ACHN (cell line): Measurements from ENCODE around the gene CFL2.
"Not testable (repeated sequence)": the region's sequence is repeated elsewhere in the genome, so short reads cannot be mapped to it uniquely, and the experiment has no call there.

Experiments
- DNase-seq: peaks from one replicate; pipeline ENCODE4 v3.0.0-alpha.2; 2015
- in situ Hi-C: cut with HindIII; loops from 2 replicates; pipeline ENCODE4 v1.10.0; 2017; ENCODE audit warnings: low sequenced_read_pairs, low pct_ligation_motif_present, low pct_unique_long_range_greater_than_20kb

The CFL2 gene

DNA sequence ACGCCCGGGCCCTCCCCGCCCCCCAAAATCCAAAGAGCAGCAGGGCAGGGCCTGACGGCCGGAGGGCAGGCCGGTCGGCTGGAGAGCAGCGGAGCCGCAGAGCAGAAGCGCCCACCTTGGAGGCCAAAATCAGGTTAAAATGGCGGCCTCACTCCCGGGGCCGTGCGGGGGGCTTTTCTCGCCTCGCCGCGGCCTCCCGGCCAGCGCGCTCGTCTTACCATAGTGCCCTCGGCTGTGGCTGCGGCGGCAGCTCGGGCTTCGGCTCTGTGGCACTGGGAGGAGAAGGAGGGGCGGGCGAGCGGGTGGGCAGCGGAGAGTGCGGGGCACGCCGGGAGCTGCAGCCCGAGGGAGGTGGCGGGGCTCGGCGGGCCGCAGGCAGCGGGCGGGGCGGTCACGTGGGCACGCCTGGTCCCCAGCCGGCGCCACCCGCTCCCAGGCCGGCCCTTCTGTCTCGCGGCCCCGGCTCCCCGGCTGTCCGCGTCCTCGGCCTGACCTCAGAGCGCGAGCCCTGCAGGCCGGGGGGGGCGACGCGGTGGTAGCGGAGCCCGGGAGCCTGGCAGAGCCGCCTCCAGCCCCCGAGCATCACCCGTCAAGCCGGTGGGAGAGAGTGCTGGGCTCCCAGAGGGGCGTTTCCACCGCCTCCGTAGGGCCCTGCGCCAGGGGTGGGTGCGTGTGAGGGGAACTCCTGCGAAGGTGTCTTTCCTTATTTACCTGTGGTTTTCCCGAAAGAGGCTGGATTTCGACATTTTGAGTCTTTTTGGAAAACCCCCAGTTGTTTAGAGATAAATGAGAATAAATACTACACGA is at the start of gene CFL2:
Gene CFL2, minus strand, starts transcription at position 274 of the 807 bp plus-strand sequence. Its CDS starts 53 bp downstream, at position 221.
- DNase-seq, result peak; percentile 72
- in situ Hi-C loops, result no loop called here

DNA sequence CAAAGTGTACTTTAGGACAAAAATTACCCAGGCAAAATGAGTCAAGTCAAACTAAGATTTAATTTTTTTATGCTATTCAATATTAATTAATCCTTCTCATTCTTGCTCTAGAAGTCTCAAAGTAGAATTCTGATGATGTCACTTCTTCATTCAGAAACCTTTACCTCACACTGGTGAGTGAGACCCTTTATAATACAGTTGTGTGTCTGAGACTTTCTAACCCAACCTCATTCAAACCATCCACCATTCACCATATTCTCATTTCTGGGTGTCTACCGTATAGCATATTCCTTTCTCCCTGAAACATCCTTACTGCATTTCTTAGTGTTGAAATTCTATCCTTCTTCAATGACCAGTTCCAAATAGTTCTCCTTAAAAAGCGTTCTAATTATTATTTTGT is 40.8 kb upstream of the CFL2 start:
- in situ Hi-C loops, result no loop called here
- no peak for DNase-seq

DNA sequence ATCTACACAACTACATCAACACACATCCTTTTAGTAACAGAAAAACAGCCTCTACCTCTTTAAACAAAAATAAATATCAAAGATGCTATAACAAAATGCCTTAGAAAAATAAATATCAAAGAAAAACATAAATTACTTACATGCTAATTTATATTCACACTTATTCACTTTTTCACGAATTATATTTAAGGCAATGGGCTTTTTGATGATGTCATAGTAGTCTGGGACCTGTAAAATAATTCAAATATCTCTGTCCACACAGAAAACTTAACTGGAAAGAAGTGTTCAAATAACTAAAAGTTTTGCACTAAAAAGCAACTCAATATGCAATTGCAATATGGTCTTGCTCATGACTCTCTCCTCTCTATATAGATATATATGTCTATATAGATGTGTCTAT is 40.3 kb upstream of the CFL2 start:
- in situ Hi-C loops, result no loop called here
- no peak for DNase-seq

DNA sequence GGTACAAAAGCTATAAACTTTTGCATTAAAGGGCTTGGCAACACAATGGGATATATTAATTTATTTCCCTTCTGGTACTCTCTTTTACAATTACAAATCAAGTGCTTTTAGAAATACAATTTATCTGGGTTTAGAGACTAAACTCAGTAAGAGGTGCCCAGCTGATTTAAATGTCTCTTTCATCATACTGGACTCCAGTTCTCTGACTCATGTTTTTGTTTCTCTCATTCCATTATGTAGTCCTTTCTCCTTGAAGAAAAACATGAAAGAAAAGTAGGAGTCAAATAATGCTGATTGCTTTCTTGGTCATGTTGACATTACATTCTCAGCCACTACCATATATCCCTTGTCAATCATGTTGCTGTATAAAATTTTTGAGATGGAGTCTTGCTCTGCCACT is 36.3 kb upstream of the CFL2 start:
- no peak for DNase-seq
- in situ Hi-C loops, result no loop called here

DNA sequence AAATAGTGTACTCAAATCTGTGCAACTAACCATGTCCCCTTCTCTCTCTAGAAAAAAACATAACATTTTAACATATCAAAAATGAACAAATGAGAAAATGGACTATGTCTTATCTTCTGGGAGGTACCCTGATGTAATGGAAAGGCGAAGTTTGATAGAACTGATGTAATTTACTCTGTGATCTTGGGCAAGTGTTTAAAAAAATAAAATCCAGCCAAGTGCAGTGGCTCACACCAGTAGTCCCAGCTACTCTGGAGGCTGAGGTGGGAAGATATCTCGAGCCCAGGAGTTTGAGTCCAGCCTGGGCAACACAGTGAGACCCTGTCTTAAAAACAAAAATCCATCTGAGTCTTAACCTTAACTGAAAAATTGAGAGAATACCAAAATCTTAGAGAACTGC is 35.8 kb upstream of the CFL2 start:
- in situ Hi-C loops, result no loop called here
- no peak for DNase-seq

DNA sequence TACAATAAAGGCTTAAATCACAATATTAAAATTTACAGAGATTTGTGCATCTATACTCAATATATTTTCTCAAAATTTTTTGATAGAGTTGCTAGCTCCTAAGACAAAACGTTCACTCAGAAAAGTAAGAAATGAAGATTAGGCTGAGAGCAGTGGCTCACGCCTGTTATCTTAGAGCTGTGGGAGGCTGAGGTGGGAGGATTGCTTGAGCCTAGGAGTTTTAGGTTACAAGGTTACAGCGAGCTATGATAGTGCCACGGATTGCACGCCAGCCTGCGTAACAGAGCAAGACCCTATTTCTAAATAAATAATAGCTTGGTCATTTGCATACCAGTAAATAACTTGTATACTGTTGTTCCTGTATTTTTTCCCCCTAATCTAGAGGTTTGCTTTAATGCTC is 35.0 kb upstream of the CFL2 start:
- in situ Hi-C loops, result no loop called here
- DNase-seq, result no peak

DNA sequence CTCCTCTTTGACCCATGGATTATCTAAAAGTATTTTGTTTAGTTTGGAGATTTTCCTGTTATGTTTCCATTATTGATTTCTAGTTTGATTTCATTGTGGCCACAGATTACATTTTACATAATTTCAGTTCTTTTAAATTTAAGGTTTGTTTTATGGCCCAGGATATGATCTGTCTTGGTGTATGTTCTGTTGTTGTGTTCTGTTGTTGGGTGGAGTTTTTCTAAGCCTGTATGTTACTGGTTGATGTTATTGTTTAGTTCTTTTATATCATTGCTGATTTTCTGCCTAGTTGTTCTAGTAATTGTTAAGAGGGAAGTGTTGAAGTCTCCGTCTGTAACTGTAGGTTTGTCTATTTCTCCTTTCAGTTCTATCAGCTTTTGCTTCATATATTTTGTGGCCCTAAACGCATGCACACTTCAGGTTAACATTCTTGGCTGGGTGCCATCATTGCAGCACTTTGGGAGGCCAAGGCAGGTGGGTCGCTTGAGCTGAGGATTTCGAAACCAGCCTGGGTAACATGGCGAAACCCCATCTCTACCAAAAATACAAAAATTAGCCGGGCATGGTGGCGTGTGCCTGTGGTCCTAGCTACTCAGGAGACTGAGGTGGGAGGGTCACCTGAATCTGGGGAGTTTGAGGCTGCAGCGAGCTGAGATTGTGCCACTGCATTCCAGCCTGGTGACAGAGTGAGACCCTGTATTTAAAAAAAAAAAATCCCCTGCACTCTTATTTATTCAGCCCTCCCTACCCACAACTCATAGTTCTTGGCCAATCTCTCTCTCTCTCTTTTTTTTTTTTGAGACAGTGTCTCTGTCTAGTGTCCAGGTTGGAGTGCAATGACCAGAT is 28.1 kb upstream of the CFL2 start:
- no peak for DNase-seq
- in situ Hi-C loops, result no loop called here

DNA sequence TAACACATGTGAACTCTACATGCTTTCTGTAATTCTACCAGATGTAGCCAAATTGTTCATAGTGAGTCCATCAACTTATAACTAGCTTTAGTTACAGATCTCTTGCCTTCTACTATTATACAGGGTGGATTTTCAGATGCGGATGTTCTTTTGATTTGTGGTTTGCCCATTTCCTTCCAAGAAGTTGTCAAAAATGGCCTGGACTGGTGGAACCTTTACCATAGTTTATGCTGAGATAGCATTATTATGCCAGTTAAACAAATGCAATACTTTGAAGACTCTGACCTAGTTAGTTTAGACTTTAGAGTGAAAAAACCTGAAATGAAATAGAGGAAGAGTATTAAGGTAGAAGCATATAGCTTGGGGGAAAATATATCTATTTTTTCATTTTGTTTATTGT is 27.4 kb upstream of the CFL2 start:
- no peak for DNase-seq
- in situ Hi-C loops, result no loop called here

DNA sequence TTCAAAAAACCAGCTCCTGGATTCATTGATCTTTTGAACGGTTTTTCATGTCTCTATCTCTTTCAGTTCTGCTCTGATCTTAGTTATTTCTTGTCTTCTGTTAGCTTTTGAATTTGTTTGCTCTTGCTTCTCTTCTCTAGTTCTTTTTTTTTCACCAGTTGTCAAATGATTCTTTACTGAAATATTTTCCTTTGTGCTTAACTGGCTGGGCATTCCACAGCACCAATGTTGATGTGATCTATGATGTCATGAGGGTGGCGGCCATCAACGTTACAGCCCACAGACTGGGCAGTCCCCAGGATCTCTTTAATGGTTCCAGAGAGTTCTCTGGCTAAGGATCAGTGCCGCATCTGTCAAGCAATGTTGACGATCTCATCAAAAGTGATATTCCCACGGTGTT is 25.7 kb upstream of the CFL2 start:
- in situ Hi-C loops, DNase-seq: not testable (repeated sequence)

DNA sequence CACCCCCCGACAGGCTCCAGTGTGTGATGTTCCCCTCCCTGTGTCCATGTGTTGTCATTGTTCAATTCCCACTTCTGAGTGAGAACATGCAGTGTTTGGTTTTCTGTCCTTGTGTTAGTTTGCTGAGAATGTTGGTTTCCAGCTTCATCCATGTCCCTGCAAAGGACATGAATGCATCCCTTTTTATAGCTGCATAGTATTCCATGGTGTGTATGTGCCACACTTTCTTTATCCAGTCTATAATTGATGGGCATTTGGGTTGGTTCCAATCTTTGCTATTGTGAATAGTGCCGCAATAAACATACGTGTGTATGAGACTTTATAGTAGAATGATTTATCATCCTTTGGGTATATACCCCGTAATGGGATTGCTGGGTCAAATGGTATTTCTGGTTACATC is 22.7 kb upstream of the CFL2 start:
- DNase-seq, in situ Hi-C loops: not testable (repeated sequence)

DNA sequence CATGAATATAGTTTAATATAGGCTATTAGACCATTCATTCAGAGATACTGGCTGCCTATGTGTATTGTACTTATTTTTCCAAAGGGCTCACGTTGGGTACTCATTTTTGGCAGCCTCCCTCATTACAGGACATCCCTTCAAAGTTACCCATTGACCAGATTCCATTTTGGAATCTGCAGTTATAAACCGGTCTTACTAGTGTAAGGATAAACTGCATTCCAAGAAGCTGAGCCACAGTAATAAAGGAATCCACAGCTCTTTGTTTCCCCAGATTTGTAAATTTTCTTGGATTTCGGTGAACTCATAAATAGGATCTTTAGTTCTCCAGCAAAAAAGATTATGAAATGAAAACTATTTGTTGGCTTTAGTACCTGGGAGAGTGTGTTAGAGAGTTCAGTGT is 18.9 kb upstream of the CFL2 start:
- peak; percentile 79 for DNase-seq
- in situ Hi-C loops, result no loop called here

DNA sequence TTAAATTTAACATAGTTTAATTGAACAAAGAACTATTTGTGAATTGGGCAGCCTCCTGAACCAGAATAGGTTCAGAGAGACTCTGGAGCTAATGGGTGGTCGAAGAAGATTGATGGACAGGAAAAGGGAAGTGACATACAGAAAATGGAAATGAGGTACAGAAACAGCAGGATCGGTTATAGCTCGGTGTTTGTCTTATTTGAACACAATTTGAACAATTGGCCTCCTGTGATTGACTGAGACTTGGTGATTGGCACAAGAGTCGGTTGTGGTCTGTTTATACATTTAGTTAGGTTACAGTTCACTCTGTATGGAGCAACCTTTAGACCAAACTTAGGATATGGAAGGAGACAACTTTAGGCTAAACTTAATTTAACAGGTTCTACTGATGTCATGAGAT is 18.4 kb upstream of the CFL2 start:
- peak; percentile 24 for DNase-seq
- in situ Hi-C loops, result no loop called here

DNA sequence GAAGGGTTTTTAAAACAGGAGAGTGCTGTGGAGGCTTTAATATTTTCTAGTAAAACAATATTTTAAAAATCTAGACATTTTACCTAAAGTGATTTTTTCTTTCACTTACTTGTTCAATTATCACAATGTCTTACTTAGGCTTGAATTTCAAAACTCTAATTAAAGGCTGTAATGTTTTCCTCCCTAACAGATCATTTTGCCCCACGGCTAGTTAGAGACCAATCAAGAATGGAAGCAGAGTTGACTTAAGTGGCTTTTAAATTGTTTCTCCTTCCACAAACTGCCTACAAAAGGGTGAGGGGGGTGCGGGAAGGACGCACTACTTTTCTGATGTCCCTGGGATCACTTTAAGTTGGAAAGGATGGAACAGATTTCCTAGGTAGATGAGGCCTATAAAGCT is 9.5 kb upstream of the CFL2 start:
- DNase-seq, result no peak
- in situ Hi-C loops, result no loop called here

DNA sequence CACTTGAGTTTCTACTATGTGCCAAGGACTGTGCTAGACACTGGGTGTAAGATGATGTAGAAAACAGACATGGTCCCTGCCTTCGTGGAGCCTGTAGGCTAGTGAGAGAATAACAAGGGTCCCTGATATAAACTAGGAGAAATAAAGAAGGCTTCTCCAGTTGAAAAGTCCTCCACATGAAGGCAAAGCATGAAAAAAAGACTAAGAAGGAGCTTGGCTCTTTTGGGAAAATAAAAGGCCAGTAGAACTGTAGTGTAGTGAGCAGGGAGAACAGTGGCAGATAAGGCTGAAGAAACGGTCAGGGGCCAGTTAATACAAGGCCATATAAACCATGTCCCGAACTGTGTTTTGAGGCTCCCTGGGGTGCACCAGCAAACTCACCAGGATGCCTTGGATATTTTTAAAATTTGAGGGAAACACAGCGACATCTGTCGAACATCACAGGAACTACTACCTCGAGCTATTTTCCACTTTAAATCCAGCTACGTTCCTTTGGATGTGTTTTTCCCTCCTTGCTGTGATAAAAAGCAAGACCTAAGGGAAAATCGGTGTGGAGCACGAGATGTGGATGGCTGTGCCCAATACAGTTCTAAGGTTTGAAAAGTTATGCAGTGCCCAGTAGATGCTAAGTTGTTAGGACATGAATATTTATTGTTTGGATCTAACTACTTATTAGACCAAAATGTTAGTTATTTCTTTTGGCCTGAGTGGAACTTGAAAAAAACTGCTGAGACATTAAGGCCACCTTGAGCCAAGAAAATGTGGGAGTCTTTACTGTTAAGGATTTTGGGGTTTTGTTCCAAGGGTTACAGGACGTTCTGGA is 8.5 kb upstream of the CFL2 start:
- in situ Hi-C loops, result no loop called here

DNA sequence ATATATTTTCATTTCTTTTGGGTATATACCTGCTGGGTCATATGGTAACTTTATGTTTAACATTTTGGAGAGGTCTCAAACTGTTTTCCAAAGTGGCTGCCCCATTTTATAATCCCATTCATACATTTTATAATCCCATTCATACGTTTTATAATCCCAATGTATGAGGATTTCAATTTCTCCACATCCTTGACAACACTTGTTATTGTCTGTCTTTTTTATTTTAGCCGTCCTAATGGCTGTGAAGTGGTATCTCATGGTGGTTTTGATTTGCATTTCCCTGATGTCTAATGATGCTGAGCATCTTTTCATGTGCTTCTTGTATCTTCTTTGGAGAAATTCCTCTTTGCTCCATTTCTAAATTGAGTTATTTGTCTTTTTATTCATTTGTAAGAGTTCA is 6.7 kb upstream of the CFL2 start:
- in situ Hi-C loops, result no loop called here

More for the DNA sequence above, 8.5 kb upstream of the CFL2 start:
- peak; percentile 64 for DNase-seq

DNA sequence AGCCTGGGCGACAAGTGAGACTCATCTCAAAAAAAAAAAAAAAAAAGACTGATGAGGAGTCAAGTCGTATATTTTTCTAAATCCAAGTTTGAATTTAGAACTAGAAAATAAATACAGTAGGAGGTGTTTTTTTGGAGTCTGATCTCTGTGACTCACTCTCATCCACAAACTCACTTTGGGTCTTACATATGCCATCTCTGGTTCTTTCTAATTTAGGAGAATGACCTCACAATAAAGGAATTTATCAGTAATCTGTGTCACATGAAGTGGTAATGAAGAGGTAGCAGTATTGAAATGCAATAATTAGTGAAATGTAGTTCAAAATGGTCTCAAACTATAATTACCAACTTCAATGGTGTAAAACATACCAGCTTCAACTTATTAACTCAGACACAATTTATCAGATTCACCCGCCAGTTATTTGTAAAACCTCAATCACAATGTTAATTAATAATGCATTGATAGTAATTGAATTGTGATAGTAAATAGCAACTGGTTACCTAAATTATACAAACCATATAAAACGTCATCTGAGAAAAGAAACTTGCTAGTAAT is 4.4 kb upstream of the CFL2 start:
- in situ Hi-C loops, result no loop called here
- no peak for DNase-seq

More for the DNA sequence above, 6.7 kb upstream of the CFL2 start:
- DNase-seq, result no peak

DNA sequence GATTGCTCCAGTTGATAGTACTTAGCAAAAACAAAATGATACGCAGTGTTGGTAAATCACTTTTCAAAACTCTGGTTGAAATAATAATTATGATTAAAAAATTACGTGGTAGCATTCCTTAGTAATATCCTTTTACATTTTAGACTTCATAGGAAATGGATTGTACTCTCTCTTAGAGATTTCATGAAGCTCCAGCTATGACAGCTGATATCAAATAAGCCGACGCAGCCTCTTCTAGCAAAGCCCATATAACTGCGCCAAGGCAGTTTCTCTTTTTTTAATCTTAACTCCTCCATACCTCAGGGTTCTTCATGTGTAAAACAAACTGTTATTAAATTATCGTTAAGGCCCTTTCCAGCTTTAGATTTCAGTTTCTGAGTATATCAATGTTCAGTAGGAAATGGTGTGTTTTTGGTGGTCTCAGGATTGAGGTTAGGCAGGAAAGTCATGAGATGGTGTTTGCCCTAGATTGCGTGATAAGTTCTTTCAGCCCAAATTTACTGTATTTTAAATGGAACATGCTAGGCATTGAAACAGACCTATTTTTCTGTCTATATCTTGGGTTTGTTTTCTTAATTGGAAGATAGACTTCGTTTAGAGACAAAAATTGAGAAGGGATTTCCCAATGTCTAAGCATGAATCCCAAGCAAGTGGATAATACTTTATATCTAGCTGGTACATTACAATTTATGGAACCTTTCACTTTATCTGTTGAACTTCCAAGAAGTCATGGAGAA is 902 bp upstream of the CFL2 start:
- DNase-seq, result no peak
- in situ Hi-C loops, result no loop called here

DNA sequence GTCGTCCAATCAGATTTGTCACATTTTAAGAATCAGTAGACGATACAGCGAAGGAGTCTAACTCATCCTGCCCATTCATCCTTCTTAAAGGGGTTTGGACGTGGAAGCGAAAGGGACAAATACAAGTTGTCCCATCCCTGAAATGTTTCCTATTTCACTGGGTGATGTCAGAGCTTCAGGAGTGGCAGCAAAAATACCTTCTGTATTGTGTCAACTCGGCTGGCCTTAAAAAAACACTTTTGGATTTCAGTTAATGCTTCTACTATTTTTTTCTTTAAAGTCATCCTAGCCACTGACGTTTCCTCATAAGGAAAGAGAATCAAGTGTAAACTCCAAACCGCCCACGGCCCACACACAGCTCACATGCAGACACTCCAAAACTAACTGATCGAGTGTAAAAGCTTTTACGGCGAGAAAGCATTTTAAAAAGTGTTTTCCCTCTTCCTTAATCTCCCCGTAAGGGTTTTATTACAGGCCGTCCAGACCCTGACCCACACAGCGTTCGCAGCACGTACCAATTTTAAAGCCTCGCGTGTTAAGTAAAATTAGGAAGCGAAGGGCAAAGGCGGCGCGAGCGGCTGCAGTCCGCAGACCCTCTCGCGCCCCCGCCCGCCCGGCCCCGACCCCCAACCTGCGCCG is 593 bp downstream of the CFL2 start:
- in situ Hi-C loops, result no loop called here
- DNase-seq, result peak; percentile 52
